GM19025 (cell line): ENCODE results near the gene GUCA1A.
"Not testable (repeated sequence)": the region's sequence is repeated elsewhere in the genome, so short reads cannot be mapped to it uniquely, and the experiment has no call there.

Source experiments
- ATAC-seq: cut with Tn5 transposase; IDR thresholded peaks from one replicate; pipeline ENCODE4 v1.9.1; 2021; ENCODE audit warnings: mild to moderate bottlenecking, low read depth, moderate library complexity; ENCODE audit not compliant: unreplicated experiment

GUCA1A gene

DNA sequence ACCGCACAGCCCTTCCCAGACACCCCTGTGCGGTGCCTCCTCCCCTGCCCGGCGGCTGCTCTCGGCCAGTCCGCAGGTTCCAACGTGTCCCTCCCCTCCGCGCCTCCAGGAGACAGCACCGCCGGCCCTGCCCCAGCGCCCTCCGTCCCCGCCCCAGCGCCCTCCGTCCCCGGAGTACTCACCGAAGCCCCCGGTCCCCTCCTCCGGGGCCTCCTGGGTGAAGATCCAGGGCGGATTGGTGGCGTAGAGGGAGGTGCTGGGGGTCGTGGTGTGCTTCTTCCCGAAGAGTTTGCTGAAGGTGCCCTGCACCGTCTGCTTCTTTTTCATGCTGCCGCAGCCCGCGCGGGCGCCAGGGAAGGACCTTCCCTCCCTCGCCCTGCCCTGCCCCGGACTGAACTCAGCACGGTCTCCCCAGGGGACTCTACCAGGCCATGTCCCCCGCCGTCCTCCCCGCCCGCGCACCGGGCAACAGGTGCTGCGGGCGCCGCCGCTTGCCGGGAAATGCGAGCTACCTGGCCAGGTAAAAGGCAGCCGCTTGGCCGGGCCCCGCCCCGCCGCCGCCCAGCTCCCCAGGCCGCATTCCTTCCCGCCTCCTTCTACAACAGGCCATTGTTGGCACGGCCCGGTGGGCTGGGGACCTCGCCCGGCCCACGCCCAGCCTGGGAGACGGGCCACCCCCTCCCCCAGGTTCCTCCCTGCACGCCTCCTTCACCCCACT is 30.9 kb upstream of the GUCA1A start, which contains the start of gene C6orf132:
Gene C6orf132 (minus strand): TSS at position 503 of the 718 bp plus-strand sequence. CDS start 176 bp downstream, at position 327.
- no peak for ATAC-seq

DNA sequence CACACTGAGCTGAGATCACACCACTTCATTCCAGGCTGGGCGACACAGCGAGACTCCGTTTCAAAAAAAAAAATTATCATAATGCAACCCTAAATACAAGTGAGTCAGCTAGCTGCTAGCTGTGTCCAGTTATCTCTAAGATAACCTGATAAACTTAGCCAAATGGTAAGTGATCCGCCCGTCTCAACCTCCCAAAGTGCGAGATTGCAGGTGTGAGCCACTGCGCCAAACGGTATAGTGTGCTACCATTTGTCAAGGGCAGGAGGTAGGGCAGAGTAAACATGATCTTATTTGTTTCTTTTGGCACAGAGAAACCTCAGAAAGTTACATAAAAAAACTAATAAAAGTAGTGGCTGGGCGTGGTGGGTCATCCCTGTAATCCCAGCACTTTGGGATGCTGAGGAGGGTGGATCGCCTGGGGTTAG is 26.0 kb upstream of the GUCA1A start:
- ATAC-seq: no peak

DNA sequence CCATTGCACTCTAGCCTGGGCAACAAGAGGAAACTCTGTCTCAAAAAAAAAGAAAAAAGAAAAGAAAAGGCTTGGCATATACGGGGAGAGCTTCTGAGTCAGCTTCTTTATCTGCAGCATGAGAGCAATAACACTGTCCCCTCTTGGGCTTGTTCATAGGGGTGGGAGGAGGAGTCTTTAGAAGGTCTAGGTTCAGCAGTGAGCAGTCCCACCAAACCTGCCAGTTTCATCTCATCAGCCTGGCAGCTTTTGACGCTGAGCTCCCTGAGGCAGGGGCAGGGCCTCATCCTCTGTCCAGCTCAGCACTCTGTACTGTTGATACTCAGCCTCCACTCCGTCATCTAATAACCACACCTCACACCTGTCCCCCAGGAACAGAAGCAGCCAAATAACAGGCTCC is 25.1 kb upstream of the GUCA1A start:
- no peak for ATAC-seq

DNA sequence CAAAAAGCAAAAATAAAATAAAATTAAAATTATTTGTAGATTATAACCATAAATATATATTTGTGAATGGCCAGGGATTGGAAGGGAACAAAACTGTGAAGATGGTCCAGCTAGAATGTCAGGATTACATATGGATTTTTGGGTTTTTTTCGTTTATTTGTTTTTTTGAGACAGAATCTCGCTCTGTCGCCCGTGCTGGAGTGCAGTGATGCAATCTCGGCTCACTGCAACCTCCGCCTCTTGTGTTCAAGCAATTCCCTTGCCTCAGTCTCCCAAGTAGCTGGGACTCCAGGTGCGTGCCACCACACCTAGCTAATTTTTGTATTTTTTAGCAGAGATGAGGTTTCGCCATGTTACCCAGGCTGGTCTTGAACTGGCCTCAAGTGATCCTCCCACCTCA is 22.9 kb upstream of the GUCA1A start:
- ATAC-seq: no peak

DNA sequence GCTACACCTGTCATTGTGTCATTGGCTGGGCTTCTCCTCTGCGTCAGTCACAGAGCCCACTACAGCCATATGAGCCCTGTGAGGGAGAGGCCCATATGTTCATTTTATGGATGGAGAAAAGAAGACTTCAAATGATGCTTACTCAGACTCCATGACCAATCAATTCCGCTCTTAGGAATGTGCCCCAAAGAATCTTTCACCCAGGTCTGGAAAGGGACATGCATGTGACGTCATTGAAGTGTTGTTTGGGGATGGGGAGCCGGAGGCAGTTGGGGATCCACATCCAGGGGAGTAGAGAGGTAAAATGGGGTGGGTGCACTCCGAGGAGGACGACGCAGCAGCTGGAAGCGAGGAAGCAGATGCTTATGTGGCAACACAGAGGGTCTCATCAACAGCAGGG is 21.1 kb upstream of the GUCA1A start:
- no peak for ATAC-seq

DNA sequence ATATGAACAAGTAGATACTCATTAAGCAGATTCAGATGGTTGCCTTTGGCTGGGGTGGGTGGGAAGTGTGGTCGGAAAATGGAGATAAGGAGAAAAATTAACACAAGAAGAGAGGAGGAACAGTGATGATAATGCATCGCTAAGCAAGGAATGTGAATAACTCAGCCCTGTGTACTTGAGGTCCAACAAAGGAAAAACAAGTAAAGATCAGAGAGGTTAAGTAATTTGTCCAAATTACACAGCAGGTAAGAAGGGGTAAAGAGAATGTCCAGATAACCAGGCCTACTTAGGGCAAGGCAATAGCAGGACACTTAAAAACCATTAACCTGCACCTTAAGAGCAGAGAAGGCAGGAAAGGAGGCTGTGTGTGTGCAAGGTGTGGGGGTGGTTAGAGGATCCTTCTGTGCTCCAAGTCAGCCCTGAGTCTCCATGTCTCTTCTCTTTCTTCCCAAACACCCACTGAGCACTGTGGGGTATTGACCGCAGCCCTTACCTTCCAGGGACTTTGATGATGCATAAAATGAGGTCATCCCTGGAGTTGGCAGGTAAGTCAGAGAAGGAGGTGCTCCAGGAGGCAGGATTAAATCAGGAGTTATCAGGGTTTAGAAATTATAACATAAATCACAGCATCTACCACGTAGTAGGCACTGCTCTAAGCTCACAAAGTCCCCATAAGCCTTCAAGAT is 20.5 kb upstream of the GUCA1A start:
- ATAC-seq: not testable (repeated sequence)

DNA sequence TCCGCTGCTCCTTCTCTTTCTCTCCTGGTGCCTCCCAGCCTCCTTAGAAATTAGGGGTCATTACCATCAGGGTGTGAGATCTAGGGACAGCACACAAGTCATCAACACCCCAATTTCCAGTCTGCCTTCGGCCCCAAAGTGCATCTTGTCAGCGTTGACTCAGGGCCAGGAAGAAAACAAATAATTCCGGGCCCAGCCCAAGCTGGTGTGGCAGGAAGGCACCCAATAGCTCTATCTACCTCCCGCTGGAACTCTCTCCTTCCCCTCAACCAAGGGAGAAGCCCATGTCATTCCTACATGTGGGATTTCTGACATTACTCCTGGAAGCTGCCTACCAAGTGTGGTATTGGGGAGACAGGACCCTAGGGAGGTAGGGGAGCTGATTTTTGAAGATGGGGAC is 19.2 kb upstream of the GUCA1A start:
- ATAC-seq: no peak

DNA sequence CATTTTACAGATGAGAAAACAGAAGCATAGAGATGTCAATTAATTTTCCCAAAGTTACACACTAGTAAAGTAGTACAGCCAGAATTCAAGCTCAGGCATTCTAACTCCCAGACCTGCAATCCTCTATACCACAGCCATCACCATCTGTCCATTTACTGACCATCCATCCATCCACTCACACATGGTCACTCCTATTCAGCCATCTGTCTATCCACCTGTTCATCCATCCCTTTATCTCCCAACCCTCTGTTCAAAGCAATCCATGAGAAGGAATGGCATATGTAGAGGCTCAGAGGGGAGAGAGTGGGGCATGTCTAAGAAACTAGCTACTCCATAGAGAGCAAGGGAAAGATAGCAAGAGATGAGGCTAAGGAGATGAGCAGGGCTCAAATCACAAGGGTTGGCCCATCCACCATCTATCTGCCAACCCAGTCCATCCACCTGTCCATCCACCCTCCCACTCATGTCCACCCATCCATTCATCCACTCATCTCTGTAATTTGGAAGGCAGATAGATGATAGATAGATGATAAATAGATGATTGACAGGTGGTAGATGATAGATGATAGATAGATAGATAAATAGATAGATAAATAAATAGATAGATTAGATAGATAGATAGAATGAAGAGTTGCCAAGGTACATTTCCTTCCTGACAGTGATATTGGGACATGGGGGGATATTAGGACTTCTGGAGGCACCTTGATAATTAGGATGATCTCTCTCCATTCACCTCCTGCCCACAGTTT is 18.5 kb upstream of the GUCA1A start:
- no peak for ATAC-seq

DNA sequence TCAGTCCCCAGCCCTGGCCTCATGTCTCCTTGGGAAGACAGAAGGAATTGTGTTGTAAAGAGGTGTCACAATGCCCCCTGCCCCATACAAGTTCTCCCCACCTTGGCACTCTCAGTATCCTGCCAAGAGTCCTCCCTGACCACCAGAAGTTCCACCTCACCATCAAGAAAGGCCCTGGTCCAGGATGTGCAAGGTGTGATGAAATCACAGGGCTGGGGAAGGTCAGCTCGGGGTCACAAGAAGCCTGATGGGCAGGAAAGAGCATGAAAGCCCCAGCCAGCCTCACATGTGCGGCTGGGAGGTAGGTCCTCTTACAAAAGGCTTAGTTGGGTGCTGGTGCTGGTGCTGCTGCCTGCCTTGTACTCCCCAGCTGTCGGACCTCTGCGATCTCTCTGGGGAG is 17.9 kb upstream of the GUCA1A start:
- no peak for ATAC-seq

DNA sequence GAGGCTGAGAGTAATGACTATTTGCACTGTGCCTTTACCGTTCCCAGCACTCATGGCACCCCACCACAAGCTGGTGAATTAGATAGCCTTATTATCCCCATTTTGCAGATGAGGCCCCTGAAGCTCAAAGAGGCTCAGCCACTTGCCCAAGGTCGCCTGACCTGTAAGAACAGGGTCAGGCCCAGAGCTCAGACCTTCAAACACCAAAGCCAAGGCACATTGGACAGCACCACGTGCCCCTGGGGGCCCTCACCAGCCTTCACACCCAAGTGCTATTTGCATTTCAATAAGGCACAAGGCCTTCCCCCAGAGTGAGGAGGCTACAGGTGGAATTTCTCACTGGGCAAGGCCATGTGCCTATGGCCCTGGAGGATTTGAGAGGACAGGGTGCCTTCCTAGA is 16.5 kb upstream of the GUCA1A start:
- no peak for ATAC-seq

DNA sequence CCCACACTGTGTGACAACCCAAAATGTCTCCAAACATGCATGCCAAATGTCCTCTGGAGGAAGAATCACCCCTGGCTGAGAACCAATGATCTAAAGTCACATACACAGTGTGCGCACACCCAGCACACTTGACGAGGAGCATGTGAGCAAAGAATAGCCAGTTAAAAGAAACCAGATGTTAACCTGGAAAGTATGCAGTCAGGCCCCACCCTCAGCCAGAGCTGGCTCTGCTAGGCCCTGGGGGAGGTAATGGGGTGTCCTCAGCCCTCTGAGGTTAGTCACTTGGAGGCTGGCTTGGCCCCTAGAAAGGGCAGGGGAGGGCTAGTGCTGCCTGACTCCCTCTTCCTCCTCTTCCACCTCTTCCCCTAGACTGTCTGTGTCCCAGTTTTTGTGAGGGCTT is 15.2 kb upstream of the GUCA1A start:
- no peak for ATAC-seq

DNA sequence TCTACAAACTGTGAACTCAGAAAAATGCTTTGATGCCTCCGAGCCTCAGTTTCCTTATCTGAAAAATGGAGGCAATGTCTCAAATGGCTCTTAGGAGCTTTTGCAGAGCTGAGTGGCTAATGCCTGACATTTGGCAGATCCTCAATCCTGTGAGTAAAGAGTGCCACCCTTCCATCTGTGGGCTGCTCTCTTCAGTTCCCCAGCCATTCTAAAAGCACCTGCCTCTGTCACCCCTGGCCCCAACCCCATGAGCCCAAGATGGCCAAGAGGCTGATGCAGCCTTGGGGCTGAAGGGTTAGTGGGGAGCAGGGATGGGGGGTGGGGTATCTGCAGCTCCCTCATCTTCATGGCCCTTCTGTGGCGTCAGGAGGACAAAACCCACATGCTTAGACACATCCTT is 14.5 kb upstream of the GUCA1A start:
- ATAC-seq: no peak

DNA sequence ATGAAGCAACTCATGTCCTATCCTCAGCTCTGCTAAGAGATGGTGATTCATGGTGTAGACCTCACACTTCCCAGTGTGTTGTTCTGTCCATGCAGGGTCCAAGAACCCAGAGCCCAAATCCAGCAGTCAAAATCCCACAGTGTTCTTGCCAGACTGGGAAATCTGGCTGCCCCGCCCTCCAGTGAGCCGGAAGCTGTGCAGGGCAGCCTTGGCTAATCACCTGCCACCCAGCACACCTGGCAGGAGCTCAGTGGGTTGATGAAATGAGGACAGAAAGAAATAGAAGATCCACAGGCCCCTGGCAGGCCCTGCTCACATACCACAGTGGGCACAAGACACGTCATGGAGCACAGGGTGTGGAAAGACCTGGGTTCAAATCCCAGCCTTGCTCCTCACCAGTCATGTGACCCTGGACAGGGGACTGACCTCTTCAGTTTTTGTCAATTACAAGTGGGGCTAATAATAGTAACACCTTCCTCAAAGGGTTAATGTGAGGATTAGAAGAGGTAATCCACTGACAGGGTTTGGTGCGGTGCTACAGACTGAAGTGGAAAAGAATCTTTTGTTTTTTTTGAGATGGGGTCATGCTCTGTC is 13.6 kb upstream of the GUCA1A start:
- ATAC-seq: no peak

DNA sequence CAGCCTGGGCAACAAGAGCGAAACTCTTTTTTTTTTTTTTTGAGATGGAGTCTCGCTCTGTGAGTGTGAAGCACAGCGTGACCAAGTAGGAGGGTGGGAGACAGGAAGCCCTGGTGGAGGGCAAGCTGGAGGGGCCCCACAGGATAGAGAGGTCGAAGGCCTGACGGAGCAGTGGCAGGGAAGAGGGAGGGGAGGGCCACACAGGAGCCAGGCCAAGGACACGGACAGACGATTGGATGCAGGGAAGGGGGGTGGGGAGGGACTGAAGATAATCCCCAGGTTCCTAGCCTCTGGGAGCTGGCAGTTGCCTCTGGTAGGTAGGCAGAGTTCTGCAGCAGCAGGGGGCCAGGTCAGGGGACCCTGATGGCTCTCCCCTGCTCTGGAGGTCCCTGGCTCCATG is 10.8 kb upstream of the GUCA1A start:
- ATAC-seq: no peak

DNA sequence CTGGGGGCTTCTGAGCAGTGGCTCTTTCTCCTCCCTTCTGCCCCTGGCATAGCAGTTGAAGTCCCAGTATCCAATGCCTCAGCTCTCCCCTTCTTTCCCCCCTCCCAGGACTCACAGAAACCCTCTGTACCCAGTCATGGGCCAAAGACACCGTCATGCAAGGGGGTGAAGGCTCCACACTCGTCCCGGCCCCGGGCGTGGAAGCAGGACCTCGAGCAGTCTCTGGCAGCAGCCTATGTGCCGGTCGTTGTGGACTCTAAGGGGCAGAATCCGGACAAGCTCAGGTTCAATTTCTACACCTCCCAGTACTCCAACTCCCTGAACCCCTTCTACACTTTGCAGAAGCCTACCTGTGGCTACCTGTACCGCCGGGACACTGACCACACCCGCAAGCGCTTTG is 10.4 kb upstream of the GUCA1A start:
- ATAC-seq: no peak

DNA sequence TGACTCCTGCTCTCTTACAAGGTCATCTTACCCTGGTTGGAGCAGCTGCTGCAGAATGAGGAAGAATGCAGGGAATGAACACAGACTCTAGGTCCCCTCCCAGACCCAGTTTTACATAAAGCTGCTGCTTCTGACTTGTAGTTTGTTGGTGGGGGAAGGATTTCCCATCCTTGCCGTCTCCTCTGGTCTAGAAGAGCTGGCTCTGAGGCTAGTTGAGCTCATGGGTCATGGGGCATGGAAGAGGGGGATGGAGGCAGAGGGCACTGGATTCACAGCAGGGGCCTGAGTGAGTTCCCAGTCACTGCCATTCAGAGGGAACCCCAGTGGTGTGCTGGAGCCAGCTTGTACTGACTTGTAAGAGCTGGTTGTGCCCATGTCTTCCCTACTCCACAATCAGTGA is 9.2 kb upstream of the GUCA1A start:
- ATAC-seq: no peak

DNA sequence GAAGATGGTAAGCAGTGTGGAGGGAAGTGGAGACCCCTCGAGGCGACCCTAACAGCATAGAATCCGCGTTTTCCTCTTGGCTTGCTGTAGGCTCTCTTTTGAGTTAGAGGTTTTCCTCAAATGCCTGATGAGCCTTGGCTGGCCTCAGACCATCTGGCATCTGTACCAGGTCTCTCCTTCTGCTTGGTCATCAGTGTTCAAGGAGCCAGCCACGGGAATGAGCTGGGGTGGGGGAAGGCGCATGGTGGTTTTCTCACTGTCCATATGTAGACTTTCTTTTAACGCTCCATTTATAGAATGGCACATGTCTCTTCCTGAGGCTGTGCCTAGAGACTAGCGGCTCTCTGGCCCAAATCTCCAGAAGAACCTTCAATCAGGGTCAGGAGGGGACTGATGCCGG is 8.1 kb upstream of the GUCA1A start:
- no peak for ATAC-seq

DNA sequence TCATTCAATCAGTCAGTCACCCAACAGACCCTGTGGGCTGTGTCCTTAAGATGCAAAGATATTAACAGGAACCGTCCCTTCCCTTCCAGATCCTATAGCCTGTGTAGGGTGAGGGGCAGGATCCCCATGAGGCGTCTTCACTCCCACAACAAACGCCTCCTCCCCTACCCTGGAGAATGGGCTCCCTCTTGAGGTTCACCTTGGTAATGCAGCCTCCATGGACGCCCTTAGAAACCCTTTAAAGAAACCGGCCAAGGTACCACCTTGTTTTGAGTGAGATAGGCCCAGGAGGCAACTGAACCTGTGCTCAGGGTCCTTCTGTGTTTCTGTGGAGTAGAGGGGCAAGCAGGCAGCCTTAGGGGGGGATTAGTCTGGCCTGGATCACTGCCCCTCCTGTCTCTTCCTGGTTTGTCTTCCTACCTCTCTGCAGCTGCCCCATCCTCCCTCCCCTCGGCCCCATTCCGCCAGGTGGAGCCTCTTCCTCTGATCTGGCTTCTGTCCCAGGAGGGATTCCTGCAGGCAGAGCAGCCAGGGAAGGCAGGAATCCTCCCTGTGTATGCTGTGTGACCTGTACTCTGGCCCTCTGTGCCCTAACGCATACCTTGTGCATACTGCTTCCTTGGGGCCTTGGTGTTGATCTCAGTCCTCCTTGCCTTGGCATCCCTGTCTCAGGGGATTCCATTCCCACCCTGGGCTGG is 6.6 kb upstream of the GUCA1A start:
- ATAC-seq: no peak

DNA sequence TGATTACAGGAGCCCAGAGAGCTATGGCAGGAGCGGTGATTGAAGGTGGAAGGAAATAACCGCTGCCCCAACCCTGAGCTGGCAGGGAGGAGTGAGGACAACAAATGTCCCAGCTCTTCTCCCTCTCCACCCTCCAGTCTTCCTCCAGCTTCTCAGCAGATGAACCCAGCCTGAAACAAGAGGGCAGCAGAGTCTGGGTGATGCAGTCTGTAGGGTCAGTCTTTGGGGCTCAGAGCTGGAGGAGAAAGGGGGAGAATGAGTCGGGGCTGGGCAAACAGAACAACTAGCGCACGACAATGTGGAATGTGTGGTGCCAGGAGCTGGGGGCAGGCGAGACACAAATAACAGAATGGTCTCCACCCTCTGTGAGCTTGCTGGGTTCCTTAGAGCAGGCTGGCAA is 4.5 kb upstream of the GUCA1A start:
- ATAC-seq: no peak

DNA sequence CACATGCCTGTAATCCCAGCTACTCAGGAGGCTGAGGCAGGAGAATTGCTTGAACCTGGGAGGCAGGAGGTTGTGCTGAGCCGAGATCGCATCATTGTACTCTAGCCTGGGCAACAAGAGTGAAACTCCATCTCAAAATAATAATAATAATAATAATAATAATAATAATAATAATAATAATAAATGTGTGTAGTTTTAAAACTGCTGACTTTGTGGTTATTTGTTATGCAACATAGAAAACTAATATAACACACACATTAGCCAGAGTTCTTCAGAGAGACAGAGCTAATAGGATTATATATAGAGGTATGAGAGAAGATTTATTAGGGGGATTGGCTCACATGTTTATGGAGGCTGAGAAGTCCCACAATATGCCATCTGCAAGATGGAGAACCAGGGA is 3.4 kb upstream of the GUCA1A start:
- not testable (repeated sequence) for ATAC-seq
